Spleen (tissue), 11 donors: ENCODE measurements around the gene GHRL. TPM values are rescaled to one million over a fixed set of nuclear protein-coding genes. Genes with fewer than 3 reads are reported as not detected.
A peak's percentile ranks its signal among the peaks of the same experiment; 100 is the strongest.

ENCODE experiments used
- DNase-seq: peaks from one replicate; pipeline ENCODE4 v3.0.0-alpha.2; 2020
- H3K27ac ChIP-seq, 8 donors: fragments of 200-600 bp; sonication (generic) in 7 of 8; 1 replicate in 4 of 8; 2 replicates in 4 of 8; pipeline versions ENCODE4 v1.5.0 to v1.8.0; 2016 to 2021; ENCODE audit warnings: inconsistent platforms in 4 of 8, mild to moderate bottlenecking in 4 of 8, moderate library complexity in 1 of 8
- H3K27me3 ChIP-seq, 7 donors: fragments of 200-600 bp; sonication (generic) in 6 of 7; replicated peaks in 1 of 7; 1 replicate in 4 of 7; 2 replicates in 3 of 7; pipeline versions ENCODE4 v1.5.0 to v1.8.0; 2016 to 2021; ENCODE audit warnings: inconsistent platforms in 3 of 7, mild to moderate bottlenecking in 1 of 7
- H3K36me3 ChIP-seq, 6 donors: fragments of 200-600 bp; sonication (generic) in 5 of 6; 1 replicate in 4 of 6; 2 replicates in 2 of 6; pipeline versions ENCODE4 v1.5.0 to v1.8.0; 2016 to 2021; ENCODE audit warnings: inconsistent platforms in 2 of 6
- H3K4me1 ChIP-seq, 6 donors: fragments of 200-600 bp; sonication (generic) in 5 of 6; 1 replicate in 3 of 6; 2 replicates in 3 of 6; pipeline versions ENCODE4 v1.5.0 to v1.8.0; 2016 to 2021; ENCODE audit warnings: inconsistent platforms in 3 of 6
- H3K4me3 ChIP-seq, 8 donors: fragments of 200-600 bp; sonication (generic) in 7 of 8; 1 replicate in 4 of 8; 2 replicates in 4 of 8; pipeline versions ENCODE4 v1.5.0 to v1.8.0; 2016 to 2021; ENCODE audit warnings: inconsistent platforms in 4 of 8, mild to moderate bottlenecking in 4 of 8, moderate library complexity in 2 of 8
- H3K9me3 ChIP-seq, 8 donors: fragments of 200-600 bp; sonication (generic) in 7 of 8; 1 replicate in 4 of 8; 2 replicates in 4 of 8; pipeline versions ENCODE4 v1.5.0 to v1.8.0; 2016 to 2021; ENCODE audit warnings: inconsistent platforms in 4 of 8
- CTCF ChIP-seq, 11 experiments: fragments of 200-600 bp in 7 of 11; fragments of 450-650 bp in 4 of 11; sonication (generic) in 4 of 11; IDR thresholded peaks in 8 of 11; conservative IDR thresholded peaks in 3 of 11; 1 replicate in 7 of 11; 2 replicates in 4 of 11; pipeline versions ENCODE4 v1.4.0 to v1.8.0; 2016 to 2021; ENCODE audit warnings: antibody characterized with exemption in 11 of 11, inconsistent platforms in 4 of 11, mild to moderate bottlenecking in 1 of 11
- POLR2A ChIP-seq, 3 donors: fragments of 450-650 bp; IDR thresholded peaks; one replicate each; pipeline ENCODE4 v1.5.1; 2017; ENCODE audit warnings: antibody characterized with exemption in 3 of 3, mild to moderate bottlenecking in 1 of 3
- POLR2AphosphoS5 ChIP-seq, 3 donors: sonication (generic); formaldehyde crosslinking; IDR thresholded peaks; one replicate each; pipeline ENCODE4 v1.5.1; 2017; ENCODE audit warnings: antibody characterized with exemption in 3 of 3
- WGBS, 5 donors: extraction: QIAGEN DNeasy Blood & Tissue Kit in 3 of 5; methylation state at CpG; one replicate each; pipeline versions ENCODE4 v1.1.5 to v1.1.7; 2013 to 2018; 5-methylcytosine and 5-hydroxymethylcytosine counted together
- intact Hi-C: fragments of 100-400 bp; cut with DNase I; formaldehyde crosslinking; loops from one replicate; pipeline ENCODE4 v1.15.0; 2023; ENCODE audit warnings: low total_unique reads
- polyA plus RNA-seq, 3 donors: library from polyadenylated mRNA; stranded (reverse); fragments of 200-250 nt; gene quantifications; one replicate each; pipeline ENCODE4 v1.2.1, GENCODE V29; 2013
- total RNA-seq, 7 donors: library from RNA; depleted of rRNA in 3 of 7; stranded (reverse); fragments of >200 nt in 3 of 7; fragmentation: NEBNext Ultra II Directional in 4 of 7; extraction: Animal tissue kit (Norgen Biotek cat#: 25700) in 4 of 7; gene quantifications; one replicate each; pipeline versions ENCODE4 v1.1.0 to v1.2.1, GENCODE V29; 2016 to 2021
- donor health status: healthy with polysubstance abuse.
- donor health status: DM: no; HTN: no; CAD: no; lungs with moderate emphysema.
- donor health status: DM: no; HTN: no; CAD: no.
- donor health status: Bipolar disorder and iron deficiency.
- donor health status: healthy.
- donor health status: DM: no; HTN: no; CAD: no.
- donor health status: DM: yes; HTN: yes; CAD: no.

Gene GHRL
- total and polyA plus RNA-seq, 10 donors = 1.1 to 8.0 (median 4.0) TPM

GRCh38 chr3:10284496-10284895, 8.3 kb downstream of the GHRL start:
- peaks cover 0 to 30% (median 0%) of the 10 kb centered on the region in 6 donors for H3K4me1 ChIP-seq
- H3K36me3 ChIP-seq = peaks cover 0 to 100% (median 65%) of the 10 kb centered on the region in 6 donors
- WGBS, 5 donors = 31 to 50% (median 38%) methylated on average over 7 to 9 of the region's 9 CpGs
- no peak for DNase-seq
- no peaks in the 10 kb centered on the region for H3K27me3 ChIP-seq
- no peaks in the 10 kb centered on the region for H3K9me3 ChIP-seq
- TF ChIP-seq POLR2AphosphoS5 (IDR thresholded peaks at IDR 0.05) = peak in 1 of 3 donors; percentile 5
- TF ChIP-seq POLR2A (IDR thresholded peaks at IDR 0.05) = no peak
- H3K4me3 ChIP-seq = no peak overlapping the region
- peak overlapping the region in 1 of 8 donors; percentile 27 for H3K27ac ChIP-seq
- intact Hi-C loops = no loop called here

- peaks cover 0 to 100% (median 67%) of the 10 kb centered on the region in 6 donors for H3K36me3 ChIP-seq
- intact Hi-C loops = no loop called here
Measured at GRCh38 chr3:10283638-10284037, 9.1 kb downstream of the GHRL start.

GRCh38 chr3:10281951-10282350, 10.8 kb downstream of the GHRL start:
- H3K4me3 ChIP-seq = no peak overlapping the region
- no peaks in the 10 kb centered on the region for H3K27me3 ChIP-seq
- intact Hi-C loops = no loop called here
- H3K36me3 ChIP-seq = peaks cover 0 to 100% (median 68%) of the 10 kb centered on the region in 6 donors
- TF ChIP-seq POLR2A (IDR thresholded peaks at IDR 0.05) (no peak), POLR2AphosphoS5 (IDR thresholded peaks at IDR 0.05) (no peak), CTCF (IDR thresholded peaks at IDR 0.05 in 8 of 11, conservative IDR thresholded peaks at IDR 0.05 in 3 of 11) (no peak)
- 84 to 92% (median 90%) methylated on average over 5 of the region's 5 CpGs for WGBS, 5 donors
- H3K27ac ChIP-seq = no peak overlapping the region
- no peaks in the 10 kb centered on the region for H3K9me3 ChIP-seq
- DNase-seq = no peak
- peaks cover 0 to 26% (median 0%) of the 10 kb centered on the region in 6 donors for H3K4me1 ChIP-seq

More at GRCh38 chr3:10283638-10284037, 9.1 kb downstream of the GHRL start:
- 83 to 94% (median 91%) methylated on average over 5 of the region's 5 CpGs for WGBS, 5 donors
- no peak for TF ChIP-seq POLR2AphosphoS5 (IDR thresholded peaks at IDR 0.05)
- TF ChIP-seq CTCF (IDR thresholded peaks at IDR 0.05 in 8 of 11, conservative IDR thresholded peaks at IDR 0.05 in 3 of 11) = no peak
- TF ChIP-seq POLR2A (IDR thresholded peaks at IDR 0.05) = no peak
- peaks cover 0 to 30% (median 0%) of the 10 kb centered on the region in 6 donors for H3K4me1 ChIP-seq
- H3K27ac ChIP-seq = no peak overlapping the region
- H3K27me3 ChIP-seq = no peaks in the 10 kb centered on the region
- no peak overlapping the region for H3K4me3 ChIP-seq
- no peak for DNase-seq
- no peaks in the 10 kb centered on the region for H3K9me3 ChIP-seq

- H3K36me3 ChIP-seq = peaks cover 0 to 100% (median 69%) of the 10 kb centered on the region in 6 donors
- intact Hi-C loops = no loop called here
Measured at GRCh38 chr3:10280571-10280970, 12.2 kb downstream of the GHRL start.

More at GRCh38 chr3:10280571-10280970, 12.2 kb downstream of the GHRL start:
- Histone ChIP-seq H3K4me3 (no peak overlapping the region), H3K27ac (no peak overlapping the region), H3K4me1 (peaks cover 0 to 21% (median 0%) of the 10 kb centered on the region in 6 donors), H3K9me3 (no peaks in the 10 kb centered on the region), H3K27me3 (no peaks in the 10 kb centered on the region)
- no peak for TF ChIP-seq POLR2AphosphoS5 (IDR thresholded peaks at IDR 0.05)
- no peak for TF ChIP-seq POLR2A (IDR thresholded peaks at IDR 0.05)
- no peak for TF ChIP-seq CTCF (IDR thresholded peaks at IDR 0.05 in 8 of 11, conservative IDR thresholded peaks at IDR 0.05 in 3 of 11)
- peak; percentile 25 for DNase-seq
- 76 to 93% (median 88%) methylated on average over 6 of the region's 6 CpGs for WGBS, 5 donors
